GM12872 (cell line): ENCODE results near the gene HOXD3.

Source experiments
- CTCF ChIP-seq: IDR thresholded peaks from 3 replicates; pipeline ENCODE4 v1.5.1; 2011; ENCODE audit warnings: low read depth, mild to moderate bottlenecking, low read length, moderate library complexity; ENCODE audit not compliant: insufficient read depth

Gene HOXD3

GRCh38 chr2:176146645-176147044, 10.5 kb upstream of the HOXD3 start:
- no peak for TF ChIP-seq CTCF

GRCh38 chr2:176147210-176147799, 9.8 kb upstream of the HOXD3 start:
- TF ChIP-seq CTCF = no peak

- TF ChIP-seq CTCF = no peak
Observed at GRCh38 chr2:176147800-176148496, 9.2 kb upstream of the HOXD3 start.

- TF ChIP-seq CTCF = no peak
Observed at GRCh38 chr2:176148751-176149421, 8.2 kb upstream of the HOXD3 start.

GRCh38 chr2:176149481-176149938, 7.6 kb upstream of the HOXD3 start:
- no peak for TF ChIP-seq CTCF

- no peak for TF ChIP-seq CTCF
Observed at GRCh38 chr2:176149939-176150583, 7.0 kb upstream of the HOXD3 start.
